ENCODE measurements around the gene TOP3B.
"Not testable (repeated sequence)": the region's sequence is repeated elsewhere in the genome, so short reads cannot be mapped to it uniquely, and the experiment has no call there.

TOP3B gene

GRCh38 chr22:21922370-21923162, 60.0 kb downstream of the TOP3B start:
- no peak for DNase-seq (ENCODE audit: low read depth)

GRCh38 chr22:21921729-21922128, 60.9 kb downstream of the TOP3B start:
- DNase-seq (ENCODE audit: low read depth): no peak

GRCh38 chr22:21921184-21921721, 61.3 kb downstream of the TOP3B start:
- no peak for DNase-seq (ENCODE audit: low read depth)

GRCh38 chr22:21920341-21921183, 62.0 kb downstream of the TOP3B start:
- DNase-seq (ENCODE audit: low read depth): no peak

- no peak for DNase-seq (ENCODE audit: low read depth)
Observed at GRCh38 chr22:21919526-21920307, 62.9 kb downstream of the TOP3B start.

- DNase-seq (ENCODE audit: low read depth): no peak
Observed at GRCh38 chr22:21918466-21919185, 64.0 kb downstream of the TOP3B start.

- DNase-seq (ENCODE audit: low read depth): no peak
Observed at GRCh38 chr22:21917959-21918261, 64.7 kb downstream of the TOP3B start.

- no peak for DNase-seq (ENCODE audit: low read depth)
Observed at GRCh38 chr22:21917181-21917958, 65.2 kb downstream of the TOP3B start.

GRCh38 chr22:21916309-21916918, 66.2 kb downstream of the TOP3B start:
- DNase-seq (ENCODE audit: low read depth): no peak

- DNase-seq (ENCODE audit: low read depth): no peak
Observed at GRCh38 chr22:21915624-21916308, 66.8 kb downstream of the TOP3B start.

GRCh38 chr22:21914033-21914642, 68.4 kb downstream of the TOP3B start:
- DNase-seq (ENCODE audit: low read depth): not testable (repeated sequence)

- DNase-seq (ENCODE audit: low read depth): not testable (repeated sequence)
Observed at GRCh38 chr22:21910367-21910766, 72.2 kb downstream of the TOP3B start.

GRCh38 chr22:21909871-21910270, 72.7 kb downstream of the TOP3B start:
- no peak for DNase-seq (ENCODE audit: low read depth)

GRCh38 chr22:21907638-21908522, 74.7 kb downstream of the TOP3B start:
- DNase-seq (ENCODE audit: low read depth): no peak
